NCI-H2107 treated with DMSO at 0.1 percent for 48 hours (cell line): ENCODE data around the gene RNF123.

Experiments used
- DNase-seq: peaks from one replicate; lab custom pipeline; 2025; ENCODE audit not compliant: unreplicated experiment; lab: John Stamatoyannopoulos, UW

Gene RNF123

DNA sequence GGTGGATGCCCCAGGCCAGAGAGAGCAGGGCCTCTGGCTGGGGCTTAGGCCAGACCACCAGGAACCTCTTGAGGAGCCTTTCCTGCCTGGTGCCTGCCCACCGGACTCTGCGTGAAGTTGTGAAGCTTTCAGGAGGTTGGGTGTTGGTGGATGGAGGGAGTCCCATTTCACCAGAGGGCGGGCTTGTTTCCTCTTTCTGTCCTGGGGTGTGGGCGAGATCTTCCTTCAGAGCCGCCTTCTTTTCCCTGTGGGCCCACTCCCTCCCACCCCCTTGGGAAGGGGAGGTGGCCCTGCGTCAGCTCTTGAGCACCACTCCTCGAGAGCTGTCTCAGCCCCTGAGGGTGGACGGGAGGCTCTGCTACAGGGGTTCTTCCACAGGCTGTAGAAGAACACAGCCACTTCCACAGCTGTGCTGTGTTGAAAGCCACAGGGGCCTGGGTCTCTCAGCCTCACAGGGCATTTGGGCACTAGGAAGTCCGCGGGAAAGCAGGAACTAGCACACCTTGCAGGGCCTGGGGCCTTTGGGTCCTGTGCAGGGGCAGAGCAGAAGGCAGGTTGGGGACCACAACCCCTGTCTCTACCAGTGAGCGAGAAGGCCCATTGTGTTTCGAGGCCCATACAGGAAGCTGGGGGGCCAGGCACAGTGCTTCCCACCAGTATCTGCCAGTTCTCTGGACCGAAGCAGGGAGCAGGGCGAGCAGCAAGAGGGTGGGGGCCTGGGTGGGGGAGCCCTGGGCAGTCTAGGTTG is 28.0 kb downstream of the RNF123 start:
- no peak for DNase-seq

DNA sequence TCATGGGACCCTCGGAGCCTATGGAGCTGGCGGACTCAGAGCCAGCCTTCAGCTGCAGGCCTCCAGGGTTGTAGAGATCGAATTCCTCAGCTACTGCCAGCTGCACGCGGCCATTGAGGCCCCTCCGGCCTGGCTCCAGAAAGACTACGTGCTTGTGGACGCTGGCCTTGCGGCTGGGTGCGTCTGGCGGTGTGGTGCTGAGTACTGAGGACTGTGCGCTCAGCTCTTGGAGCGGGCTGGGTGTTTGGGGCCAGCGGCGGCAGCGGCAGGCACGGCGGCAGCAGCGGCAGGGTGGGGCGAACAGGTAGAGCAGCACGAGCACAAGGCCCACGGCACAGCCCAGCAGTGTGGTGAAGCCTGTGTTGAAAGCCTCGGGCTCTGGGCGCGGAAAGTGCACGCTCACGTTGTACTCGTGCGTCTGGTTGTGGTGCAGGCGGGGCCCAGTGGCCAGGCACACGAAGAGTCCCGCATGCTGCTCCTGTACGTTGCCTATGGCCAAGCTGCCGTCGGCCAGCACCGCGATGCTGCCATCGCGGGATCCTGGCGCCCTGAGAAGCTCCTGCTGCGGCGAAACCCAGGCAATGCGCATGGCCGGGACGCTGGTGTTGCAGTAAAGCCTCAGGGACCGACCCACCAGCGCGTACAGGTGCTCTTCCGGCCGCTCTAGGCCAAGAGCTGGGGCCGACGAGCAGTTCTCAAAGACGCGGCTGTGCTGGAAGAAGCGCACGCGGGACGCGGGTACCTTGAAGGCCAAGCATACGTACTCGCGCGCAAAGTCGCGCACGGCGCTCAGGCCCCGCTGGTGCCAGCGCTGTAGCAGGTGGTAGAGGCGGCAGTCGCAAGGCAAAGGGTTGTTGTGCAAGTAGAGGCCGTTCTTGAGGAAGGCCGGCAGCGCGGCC is 28.9 kb downstream of the RNF123 start:
- no peak for DNase-seq

DNA sequence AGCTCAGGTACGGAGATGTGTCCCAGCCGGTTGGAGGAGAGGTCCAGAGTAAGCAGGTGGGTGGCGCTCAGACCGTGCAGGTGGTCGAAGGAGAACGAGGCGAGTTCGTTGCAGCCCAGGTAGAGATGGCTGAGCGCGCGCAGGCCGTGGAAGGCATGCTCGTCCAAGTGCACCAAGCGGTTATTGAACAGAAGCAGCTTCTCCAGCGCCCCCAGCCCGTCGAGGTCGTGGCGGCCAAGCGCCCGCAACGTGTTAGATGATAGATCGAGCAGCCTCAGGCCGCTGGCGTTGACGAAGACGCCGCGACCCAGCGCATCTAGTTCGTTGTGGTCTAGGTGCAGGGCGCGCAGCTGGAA is 29.5 kb downstream of the RNF123 start:
- DNase-seq = no peak

DNA sequence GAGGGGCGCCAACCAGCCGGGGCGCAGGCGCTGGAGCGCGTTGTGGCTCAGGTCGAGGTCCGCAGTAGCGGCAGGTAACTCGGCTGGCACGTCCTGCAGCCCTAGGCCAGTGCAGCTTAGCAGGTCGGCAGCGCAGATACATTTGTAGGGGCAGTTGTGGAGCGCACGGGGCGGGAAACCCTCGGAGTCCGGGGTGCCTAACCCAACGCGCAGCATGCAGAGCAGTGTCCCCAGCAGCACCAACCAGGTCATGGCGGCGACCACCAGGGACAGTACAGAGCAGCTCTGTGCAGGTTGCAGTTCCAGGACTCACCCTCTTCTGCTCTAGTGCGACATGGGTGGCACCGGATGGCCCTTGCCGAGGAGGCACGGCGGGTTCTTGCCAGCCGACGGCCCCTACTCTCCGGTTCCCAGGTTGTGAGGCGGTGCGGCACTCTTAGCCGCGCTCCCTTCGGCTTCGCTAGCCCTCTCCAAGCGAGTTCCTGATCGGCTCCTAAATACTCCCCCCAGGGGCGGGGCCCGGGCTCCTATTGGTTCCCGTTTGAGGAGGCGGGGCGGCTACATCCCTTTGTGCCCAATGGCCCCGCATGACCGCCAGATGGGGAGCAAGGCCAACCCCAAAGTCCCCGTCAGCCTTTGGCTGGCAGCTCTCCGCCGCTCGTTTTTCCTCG is 30.0 kb downstream of the RNF123 start, which contains the start of gene AMIGO3:
Gene AMIGO3, minus strand, starts transcription at position 471 of the 671 bp plus-strand sequence. Its CDS starts 219 bp downstream, at position 252.
- no peak for DNase-seq

DNA sequence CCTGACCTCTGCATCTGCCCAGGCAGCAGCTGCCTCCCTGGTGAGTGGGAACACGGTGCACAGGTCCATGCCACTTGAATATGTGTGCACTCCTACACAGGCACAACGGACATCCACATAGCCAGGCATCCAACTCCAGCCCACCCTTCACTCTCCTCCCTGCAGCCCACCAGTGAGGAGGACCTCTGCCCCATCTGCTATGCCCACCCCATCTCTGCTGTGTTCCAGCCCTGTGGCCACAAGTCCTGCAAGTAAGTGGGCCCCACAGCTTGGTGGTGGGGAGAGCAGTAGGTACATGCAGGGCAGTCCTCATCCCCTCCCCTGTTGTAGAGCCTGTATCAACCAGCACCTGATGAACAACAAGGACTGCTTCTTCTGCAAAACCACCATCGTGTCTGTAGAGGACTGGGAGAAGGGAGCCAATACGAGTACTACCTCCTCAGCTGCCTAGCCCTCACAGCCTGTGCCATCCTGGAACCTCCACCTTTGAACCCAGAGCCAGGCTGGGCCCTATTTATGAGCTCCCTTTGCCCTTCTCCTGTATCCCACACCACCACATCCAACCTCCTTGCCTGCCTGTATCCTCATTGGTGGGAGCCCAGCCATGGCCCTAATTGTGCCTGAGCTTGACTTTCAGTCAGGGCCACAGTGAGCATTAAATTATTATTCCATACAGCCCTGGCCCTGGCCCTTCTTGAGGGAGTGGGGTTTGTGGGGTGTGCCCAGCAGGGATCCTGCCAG is 31.7 kb downstream of the RNF123 start:
- no peak for DNase-seq

DNA sequence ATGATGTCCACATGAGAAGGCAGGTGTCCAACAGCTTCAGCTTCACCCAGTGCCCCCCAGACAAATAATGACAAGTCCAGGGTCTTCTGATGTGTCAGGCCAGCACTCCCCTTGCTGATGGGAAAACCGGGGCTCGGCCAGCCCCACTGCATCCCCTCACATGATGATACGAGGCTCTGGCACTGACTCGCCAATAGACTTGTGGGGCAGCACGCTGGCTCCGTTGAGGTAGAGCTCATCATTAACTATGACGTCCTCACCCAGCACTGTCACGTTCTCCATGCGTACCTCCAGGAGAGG is 32.2 kb downstream of the RNF123 start:
- no peak for DNase-seq

DNA sequence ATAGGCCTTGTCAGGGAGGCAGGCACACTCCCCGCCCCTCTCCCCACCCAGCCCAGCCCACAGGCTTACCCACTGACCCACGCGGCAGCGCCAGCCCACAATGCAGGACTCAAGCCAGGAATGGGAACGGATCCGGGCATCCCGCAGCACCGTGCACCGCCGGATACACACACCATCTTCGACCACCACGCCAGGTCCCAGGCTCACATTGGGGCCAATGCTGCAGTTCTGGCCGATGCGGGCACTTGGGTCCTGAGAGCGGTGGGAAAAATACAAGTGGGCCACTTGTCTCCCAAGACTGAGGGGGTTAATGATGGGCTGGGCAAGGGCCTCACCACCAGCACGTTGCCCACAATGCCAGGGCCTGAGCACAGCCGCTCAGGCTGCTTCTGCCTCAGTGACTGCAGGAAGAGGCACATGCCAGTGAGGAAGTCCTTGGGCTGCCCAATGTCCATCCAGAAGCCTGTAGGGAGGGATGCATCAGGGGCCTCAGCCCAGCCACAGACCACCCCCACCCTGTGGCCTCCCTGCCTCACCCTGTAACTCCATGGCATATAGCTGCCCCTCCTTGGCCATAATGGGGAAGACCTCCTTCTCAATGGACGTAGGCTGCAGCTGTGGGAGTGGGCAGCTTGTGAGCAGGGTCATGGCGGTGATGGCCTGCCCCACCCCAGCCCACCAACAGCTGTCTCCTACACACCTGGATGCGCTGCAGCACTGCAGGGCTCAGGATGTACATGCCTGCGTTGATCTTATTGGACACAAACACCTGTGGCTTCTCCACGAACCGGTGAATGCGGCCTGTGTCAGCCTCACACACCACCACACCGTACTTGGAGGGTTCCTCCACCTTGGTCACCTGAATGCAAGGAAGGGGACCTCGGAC is 32.8 kb downstream of the RNF123 start:
- no peak for DNase-seq

DNA sequence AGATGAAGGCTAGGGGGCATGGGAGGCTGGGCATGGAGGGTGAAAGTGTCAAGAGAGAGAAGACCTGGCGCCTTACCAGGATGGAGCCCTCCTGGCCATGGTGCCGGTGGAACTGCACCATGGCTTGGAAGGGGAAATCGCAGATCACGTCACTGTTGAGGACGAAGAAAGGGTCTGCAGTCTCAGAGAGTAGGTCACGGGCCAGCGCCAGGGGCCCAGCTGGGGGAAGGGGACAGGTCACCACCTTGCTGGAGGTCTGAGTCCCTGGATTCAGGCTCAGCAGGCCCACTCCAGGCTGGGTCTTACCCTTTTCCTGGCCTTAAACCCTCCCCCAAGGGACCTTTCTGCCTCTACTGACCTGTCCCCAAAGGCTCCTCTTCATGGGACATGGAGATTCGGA is 33.5 kb downstream of the RNF123 start:
- DNase-seq = no peak

DNA sequence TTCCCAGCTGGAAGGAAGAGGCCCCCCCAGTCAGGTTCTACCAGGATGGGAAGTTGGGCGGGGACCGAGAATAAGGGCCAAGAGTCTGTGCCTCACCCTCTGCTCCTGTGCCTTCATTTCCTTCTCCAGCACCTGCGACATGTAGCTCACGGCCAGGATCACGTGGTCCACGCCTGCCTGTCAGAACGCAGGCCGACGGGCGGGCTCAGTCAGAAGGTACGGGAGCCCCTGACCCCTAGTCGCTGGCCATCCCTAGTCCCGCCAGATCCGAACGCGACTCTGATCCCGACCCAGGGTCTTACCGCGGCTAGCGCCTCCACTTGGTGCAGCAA is 33.9 kb downstream of the RNF123 start:
- DNase-seq = peak; percentile 2

DNA sequence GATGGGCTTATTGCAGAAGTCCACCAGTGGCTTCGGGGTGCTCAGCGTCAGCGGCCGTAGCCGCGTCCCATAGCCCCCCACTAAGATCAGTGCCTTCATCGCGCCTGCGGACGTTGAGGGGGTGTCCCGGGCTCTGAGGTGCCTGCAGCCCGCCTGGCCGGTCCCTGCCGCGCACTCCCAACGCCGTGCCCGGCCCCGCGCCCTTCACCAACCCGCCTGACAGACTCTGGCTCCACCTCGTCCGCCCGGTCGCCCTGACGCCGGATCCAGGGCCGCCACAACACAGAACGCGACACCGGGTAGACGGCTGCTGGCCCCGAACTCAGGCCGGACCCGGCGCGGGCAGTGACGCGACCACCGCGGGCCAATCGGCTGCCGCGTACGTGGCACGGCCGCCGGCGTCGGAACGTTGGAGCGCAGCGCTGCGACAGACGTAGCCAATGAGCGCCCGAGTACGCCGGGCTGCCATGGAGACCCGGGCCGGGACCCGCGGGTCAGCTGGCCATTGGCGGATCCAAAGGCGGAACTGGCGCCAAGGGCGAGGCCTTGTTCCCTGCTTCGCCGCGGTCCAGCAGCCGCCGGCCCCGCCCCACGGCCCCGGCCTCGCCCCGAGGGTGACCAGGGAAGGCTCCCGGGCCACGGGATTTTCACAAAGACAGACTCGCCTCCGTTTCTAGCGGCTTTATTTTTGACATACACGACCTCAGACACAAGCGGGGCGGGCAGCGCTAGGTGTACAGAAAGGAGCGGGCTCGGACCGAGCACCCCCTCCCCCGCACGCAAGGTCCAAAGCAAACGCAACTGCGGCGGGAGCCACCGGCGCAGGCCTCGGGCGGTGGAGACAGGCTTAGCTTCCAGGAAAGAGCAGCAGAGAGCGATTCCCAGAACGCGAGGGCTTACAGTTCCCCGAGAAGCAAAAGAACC is 34.5 kb downstream of the RNF123 start, which contains the start of gene GMPPB:
Gene GMPPB, minus strand, starts transcription at position 324 of the 924 bp plus-strand sequence. Its CDS starts 225 bp downstream, at position 99.
- DNase-seq = peak; percentile 50

DNA sequence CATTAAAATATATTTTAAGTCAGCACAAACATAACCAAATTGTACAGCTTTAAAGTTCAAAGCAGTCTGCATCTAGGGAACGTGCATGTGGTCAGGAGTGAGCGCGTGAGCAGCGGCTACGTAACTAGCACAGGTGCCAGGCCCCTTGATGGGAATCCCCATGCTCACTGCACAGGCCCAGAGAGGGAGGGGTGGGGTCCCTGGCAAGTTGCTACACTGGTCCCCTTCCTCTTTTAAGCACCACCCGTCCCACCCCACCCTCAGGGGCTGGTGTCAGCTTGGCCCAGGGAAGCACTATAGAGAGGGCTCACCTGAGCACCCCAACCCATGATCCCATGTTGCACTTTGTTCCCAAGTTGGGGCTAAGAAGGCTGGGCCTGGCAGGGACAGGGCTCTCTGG is 35.2 kb downstream of the RNF123 start:
- no peak for DNase-seq

DNA sequence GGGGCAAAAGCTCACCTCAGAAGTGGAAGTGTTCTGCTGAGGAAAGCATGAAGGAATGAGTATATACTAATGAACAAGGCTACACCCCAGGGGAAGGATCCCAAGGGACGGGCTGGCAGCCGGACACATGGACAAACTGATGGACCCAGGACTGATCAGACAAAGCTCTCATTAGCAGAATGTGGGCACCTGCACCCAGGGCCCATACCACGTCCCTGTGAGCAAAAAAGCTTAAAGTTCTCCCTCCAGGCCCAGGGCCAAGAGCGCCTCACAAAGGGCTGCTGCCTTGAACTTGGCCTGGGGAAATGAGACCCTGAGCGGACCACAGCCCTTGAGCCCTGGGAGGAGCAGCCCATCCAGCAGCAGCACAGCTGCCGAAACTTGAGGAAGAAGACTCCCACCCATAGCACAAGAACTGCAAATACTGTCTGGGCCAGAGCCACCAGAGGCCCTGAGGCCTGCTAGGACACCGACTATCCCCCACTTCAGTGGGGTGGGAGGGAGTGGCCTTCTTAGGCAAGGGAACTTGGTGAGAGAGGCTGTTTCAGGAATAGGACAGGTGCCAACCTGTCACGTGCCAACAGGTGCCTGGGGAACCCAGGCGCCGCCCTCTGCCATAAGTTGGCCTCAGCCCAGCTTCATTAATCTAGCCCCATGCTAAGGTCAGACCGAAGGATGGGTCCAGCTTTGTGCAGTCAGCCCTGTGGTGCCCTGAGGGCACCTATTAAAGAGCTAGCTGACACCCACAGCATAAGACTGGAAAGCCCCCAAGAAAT is 36.7 kb downstream of the RNF123 start:
- DNase-seq = no peak

DNA sequence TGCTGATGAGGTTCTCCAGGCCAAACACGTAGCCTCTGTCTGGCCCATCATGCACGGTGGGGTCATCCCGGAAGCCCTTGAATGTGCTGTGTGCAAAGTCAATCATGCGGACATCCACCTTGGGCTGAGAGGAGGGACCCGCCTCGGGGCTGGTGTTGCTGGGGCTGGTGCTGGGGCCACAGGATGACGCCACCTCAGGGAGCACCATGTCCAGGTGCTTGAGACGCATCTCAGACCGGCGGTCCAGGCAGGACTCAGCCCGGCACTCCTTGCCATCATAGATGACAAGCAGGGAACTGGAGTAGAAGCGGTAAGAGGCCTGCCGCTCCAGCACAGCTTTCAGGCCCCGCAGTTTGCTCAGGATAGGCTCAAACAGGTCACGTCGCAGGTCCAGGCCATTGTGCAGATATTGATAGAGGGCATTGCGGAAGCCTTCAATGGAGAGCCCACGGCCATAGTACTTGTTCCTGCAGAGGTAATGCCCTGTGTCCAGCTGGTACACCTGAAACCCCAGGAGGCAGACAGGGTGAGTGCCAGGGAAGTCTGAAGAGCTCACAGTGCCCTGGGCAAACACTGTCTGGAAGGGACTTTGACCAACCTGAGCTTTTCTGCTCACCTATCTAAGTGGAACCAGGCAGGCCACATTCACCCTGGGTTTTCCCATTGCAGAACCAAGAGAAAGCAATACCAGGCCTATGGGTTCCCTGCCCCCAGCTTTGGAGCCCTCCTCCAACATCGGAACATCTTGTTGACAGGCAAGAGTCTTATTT is 38.0 kb downstream of the RNF123 start:
- no peak for DNase-seq

DNA sequence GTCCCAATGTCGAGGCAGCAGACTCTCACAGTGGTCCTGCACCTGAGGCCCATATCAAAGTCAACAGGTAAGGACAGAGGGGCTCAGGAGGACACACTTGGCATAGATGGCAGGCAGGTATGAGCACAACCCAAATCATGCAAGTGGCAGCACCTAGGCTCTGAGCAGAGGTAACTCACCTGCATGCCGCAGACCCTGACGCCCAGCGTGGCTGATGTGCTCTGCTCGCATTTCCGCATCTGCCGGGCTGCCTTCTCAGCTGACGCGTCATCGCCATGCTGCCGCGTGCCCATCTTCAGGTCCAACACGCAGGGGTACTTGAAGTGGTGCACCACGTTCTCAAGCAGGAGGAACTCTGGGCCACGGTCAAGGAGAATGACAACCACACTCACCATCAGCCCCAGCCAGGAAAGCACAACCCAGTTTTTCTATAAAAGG is 38.6 kb downstream of the RNF123 start:
- DNase-seq = no peak

DNA sequence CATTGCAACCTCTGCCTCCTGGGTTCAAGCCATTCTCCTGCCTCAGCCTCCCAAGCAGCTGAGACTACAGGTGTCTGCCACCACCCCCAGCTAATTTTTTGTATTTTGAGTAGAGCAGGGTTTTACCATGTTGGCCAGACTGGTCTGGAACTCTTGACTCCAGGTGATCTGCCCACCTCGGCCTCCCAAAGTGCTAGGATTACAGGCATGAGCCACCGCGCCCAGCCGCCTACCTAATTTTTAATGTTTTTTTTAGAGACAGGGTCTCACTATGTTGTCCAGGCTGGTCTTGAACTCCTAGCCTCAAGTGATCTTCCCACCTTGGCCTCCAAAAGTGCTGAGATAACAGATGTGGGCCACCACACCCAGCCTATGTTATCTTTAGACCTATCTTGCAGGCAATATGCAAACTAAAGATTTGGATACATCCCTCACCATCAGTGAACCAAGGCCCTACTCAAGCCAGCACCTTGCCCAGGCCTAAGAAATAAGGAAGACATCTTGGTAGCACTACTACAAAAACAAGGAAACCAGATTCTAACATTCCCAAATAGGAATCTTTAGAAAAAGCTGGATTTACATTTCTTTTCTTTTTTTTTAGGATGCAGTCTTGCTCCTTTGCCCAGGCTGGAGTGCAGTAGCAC is 40.7 kb downstream of the RNF123 start:
- no peak for DNase-seq

DNA sequence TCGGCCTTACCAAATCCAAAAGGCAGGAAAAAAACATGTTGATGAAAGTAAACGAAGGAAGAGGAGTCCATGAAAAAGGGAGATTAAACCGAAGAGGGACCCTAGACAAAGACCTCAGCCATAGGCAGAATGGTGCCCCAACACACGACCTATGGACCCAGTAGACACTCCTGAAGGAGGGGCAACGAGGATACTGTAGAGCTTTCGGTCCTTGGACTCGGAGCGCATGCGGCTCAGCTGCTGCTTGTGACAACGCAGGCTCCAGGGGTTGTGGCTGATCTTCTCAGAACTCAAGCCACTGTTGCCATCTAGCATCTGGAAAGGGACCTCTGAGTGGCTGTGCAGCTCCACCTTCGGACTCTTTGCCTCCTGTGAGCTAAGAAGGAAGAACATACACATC is 43.2 kb downstream of the RNF123 start:
- no peak for DNase-seq

DNA sequence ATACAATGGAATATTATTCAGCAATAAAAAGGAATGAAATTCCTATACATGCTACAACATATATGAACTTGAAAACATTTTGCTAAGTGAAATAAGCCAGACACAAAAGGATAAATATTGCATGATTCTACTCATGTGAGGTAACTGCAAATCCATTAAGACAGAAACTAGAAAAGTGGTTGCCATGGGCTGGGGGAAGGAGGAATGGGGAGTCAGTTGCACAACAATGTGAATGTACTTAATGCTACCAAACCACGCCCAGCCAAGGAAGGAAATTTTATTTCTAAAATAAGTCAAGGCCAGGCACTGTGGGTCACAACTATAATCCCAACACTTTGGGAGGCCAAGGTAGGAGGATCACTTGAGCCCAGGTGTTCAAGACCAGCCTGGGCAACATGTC is 44.2 kb downstream of the RNF123 start:
- DNase-seq = no peak
